Measurements from ENCODE around the gene POLE3.

POLE3 gene

DNA sequence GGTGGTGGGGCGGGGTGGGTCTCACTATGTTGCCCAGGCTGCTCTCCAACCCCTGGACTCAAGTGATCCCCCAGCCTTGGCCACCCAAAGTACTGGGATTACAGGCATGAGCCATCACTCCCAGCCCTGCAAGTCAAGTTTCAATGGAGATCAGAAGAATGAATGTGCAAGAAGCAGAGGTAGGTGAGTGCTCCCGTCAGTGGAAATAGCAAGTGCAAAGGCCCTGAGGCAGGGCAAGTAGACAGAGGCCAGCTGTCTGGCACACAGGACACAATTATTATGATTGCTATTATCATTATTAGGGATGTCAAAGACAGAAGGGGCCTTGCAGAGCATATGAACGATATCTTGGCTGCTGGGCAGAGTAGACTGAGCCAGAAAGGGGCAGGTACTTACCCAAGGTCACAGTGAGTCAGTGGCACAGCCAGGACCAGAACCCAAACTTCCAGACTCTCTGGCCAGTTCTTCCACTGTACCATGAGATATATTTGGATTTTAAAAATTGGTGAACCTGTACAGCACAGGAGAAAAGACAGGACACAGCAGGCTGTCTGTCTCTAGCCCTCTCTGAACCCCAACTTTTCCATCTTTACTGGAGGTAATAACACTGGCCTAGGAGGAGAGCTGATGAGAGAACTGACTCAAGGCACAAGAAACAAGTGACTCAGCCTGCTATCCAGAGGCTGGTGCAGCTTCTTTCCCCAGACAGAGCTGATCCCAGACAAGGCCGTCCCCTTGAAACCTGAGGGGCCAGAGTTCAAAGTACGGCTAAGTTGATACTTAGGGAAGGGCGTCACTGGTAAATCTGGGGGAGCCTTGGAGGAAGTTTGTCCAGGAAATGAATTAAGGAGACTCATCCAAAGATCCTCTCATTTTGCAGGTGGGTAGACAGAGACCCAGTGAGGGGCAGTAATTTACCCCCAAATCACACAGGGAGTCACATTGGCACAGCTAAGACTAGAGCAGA lies 35.1 kb downstream of the POLE3 start:
- no peak for DNase-seq

DNA sequence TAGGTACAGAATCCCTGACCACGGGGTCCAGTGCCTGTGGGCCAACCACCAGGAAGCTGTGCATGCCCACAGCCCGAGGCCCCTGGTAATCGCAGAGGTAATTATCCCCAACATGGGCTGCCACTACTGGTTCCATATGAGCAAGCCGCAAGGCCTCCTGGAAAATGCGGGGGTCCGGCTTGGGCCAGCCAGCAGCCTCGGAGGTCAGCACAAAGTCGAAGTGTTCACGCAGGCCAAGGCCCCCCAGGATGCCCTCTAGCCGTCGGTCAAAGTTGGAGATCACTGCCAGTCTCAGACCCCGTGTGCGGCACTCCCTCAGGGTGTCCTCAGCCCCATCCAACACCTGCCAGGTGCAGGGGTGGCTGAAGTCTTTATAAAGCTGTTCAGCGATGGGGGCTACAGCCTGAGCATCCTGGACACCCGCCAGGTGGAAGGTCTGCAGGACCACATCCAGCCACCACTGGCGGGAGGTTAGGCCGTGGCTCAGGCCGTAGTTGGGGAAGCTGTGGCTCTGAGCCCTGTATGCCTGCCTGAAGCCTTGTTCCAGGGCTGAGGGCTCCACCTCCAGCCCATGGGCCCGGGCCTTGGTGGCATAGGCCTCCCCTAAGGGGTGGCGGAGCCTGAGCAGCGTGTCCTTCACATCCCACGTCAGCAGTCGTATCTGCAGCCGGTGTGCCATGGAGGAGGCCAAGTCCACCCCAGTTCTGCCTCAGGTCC lies 36.6 kb downstream of the POLE3 start:
- no peak for DNase-seq

DNA sequence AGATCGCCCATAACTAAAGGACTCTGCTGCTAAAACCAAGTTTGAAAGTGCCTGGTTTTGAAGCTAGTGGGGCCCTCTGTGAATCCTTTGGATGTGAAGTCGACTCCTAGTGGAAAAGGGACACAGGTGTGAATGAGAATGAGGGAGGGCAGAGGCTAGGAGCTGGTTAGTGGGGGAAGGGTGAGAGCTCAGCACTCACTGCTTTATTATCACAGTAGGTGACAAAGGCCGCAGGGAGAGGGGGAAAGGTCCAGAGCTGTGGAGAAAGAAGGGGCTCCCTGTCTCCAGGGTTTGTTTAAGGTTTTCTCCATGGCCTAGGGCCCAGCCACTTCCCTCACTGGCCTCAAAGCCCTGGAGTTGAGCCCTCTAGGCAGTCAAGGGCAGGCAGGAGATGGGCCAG lies 37.2 kb downstream of the POLE3 start:
- DNase-seq, result no peak

DNA sequence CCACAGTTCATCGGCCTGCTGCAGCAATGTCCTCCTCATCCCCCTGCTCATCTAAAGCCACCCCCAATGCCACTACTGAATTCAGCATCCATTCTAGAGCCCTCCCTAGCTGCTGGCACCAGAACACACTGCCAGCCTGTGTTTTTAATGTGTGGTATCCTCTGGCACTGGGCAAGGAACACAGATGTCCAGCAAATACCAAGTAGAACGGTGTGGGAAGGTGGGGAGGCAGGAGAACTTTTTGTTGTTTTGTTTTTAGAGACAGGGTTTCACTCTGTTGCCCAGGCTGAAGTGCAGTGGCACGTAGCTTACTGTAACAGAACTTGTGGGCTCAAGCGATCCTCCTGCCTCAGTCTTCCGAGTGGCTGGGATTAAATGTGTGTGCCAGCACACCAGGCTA lies 38.4 kb downstream of the POLE3 start:
- no peak for DNase-seq

DNA sequence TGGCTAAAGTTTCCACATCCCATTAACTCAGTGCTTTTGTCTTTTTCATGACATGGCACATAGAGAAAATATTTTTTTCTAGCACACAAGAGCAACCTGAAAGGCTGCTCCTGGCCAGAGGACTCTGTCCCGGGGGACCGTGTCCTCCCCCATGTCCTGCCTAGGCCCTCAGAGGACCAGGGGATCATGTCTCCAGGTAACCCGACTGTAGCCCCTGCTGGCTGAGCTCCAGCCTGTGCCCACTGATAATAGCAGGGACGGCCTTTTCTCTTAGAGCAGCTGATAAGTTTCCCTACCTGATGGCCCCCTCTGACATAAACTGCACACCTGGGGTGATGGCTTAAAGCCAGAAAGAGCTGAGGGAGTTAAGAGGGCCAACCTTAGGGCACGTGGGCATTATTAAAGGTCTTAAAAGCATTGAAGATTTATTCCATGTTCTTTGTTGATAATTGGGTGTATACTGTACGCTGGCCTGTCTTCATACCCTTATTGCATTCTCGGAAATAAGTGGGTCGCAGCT lies 39.6 kb downstream of the POLE3 start:
- no peak for DNase-seq

DNA sequence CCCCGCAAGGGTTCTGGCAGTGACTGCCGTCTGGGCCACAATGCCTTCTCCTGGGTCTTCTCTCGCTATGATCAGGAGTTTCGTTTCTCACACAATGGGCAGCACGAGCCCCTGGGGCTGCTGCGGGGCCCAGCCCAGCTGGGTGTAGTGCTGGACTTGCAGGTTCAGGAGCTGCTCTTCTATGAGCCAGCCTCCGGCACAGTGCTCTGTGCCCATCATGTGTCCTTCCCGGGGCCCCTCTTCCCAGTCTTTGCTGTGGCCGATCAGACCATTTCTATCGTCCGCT lies 40.7 kb downstream of the POLE3 start:
- no peak for DNase-seq

DNA sequence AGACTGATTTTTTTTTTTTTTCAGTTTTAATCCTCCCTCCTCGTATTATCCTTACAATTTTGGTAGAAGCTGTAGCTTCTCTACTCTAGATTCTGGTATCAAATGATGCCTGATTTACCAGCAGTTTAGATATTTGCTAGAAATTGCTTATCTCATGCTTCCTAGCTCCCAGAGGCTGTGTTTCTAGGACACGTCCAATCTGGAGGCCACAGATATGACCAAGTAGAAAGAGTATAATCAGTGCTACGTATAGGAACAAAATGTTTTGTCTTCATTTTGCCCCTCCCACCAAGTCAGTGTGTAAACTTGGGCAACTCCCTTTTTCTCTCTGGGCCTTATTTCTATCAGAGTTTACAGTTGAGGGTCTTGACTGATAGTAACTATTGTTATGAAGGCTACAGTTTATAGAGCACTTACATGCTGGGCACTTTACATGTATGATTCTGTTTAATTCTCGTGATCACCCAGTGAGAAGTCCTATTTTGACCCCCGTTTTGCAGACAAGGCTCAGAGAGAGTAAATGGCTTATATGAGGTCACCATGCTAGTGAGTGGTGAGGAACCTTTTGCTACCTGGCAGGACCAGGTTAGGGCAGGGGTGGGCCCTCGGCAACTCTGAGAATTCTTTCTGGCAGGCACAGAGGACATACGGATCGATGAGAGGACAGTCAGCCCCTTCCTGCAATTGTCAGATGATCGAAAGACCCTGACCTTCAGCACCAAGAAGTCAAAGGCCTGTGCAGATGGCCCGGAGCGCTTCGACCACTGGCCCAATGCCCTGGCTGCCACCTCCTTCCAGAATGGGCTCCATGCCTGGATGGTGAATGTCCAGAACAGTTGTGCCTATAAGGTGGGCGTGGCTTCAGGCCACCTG lies 41.3 kb downstream of the POLE3 start:
- DNase-seq, result no peak

DNA sequence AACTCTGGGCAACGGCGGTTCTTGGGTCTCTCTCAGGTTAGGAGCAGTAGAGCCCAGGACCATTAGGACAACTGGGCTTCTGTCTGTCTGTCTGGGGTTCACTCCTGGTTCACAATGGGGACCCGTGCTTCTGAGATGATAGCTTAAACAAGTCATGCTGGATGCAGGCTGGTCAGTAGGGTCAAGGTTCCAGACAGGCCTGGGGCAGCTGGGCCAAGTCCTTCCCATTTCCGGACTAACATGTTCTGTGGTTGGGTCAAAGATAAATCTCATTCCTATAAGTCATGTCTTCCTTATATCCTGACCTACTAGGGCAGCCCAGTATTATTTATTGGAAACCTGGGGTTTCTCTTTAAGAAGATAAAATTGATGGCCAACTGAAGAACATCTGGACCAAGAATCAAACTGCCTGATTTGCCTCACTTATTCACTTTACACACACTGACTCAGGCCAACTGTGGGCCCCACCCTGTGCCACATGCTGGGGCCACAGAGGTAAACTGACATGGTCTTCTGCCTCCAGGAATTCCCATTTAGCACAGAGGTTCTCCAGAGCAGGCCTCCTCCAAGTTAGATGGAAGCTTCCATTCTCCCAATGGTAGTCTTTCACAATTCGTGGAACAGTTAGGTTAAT lies 42.0 kb downstream of the POLE3 start:
- no peak for DNase-seq

DNA sequence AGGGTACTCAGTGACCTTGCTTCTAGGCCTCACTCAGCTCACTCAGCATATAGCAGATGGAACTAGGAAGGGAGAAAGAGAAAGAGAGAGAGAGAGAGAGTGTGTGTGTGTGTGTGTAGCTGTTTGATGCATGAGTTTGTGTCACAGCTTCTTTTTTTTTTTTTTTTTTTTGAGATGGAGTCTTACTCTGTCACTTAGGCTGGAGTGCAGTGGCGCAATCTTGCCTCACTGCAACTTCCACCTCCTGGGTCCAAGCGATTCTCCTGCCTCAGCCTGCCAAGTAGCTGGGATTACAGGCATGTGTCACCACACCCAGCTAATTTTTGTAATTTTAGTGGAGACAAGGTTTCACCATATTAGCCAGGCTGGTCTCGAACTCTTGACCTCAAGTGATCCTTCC lies 44.8 kb downstream of the POLE3 start:
- peak; percentile 54 for DNase-seq

DNA sequence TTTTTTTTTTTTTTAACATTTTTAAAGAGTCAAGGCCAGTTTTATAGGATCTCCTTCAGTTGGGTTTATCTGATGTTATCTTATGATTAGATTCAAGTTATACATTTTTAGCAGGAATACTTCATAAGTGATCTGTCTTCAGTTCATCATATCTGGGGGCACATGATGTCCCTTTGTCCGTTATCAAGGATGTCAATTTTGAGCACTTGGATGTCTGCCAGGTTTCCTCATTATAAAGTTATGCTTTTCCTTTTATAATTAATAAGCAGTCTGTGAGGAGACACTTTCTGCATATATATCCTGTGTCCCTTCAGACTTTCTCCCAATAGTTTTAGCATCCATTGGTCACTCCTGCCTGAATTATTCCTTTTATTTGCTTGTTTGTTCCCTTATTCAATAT lies 45.5 kb downstream of the POLE3 start:
- no peak for DNase-seq

DNA sequence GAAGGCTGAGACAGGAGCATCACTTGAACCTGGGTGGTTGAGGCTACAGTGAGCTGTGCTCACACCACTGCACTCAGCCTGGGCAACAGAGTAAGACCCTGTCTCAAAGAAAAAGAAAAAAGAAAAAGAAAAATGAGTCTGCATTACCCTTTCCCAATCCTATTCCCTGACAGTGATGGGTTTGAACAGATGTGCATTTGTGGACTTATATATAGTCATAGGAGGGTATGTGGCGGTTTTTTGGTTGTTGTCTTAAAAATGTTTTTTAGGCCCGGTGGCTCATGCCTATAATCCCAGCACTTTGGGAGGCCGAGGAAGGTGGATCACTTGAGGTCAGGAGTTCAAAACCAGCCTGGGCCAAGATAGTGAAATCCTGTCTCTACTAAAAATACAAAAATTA lies 47.1 kb downstream of the POLE3 start:
- DNase-seq, result no peak

DNA sequence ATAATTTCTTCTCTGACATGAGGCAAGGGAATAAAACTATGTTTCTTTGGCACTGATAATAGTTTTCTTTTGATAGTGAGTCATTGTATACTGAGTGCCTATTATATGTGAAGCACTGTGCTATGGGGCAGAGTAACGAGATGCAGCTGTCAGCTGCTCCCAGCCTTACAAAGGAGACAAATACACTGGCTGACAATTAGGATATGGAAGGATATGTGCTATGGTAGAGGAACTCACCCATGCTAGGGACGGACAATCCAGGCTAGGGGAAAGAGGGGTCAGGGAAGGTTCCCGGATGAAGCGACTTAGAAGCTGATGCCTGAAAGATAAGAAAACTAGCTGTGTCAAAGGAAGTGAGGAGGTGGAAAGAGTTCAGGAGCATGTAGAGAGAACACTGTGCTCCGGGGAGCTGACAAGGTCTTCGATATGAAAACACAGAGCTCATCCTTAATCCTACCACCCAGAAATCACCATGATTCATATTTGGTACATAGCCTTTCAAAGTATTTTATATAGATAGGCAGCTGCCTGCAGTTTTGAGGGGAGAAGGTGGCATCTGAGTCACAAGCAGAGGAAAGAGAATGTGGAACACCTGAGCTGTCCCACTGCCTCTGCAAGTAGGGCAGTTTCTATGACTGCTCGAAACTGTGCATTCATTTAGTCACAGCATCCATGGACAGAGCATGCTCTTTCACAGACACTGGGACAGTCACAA lies 49.0 kb downstream of the POLE3 start:
- no peak for DNase-seq

DNA sequence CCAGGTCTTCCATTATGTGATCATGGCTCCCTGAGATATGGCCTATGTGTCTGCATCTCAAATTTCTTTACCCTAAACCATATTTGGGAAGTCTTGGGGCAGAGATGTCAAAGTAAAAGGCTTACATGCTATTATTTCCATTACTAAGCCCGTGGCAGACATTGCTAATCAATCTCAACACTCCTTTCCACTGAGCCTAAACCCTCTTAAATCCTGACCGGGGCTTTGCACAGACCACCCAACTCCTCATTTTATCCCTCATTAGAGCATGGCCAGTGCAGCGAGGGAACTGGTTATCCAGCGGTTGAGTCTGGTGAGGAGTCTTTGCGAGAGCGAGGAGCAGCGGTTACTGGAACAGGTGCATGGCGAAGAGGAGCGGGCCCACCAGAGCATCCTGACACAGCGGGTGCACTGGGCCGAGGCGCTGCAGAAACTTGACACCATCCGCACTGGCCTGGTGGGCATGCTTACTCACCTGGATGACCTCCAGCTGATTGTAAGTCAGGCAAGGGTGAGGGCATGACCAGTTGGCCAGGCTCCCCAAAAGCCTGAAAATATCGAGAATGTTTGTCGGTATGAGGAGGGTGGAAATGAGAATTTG lies 50.1 kb downstream of the POLE3 start:
- no peak for DNase-seq

DNA sequence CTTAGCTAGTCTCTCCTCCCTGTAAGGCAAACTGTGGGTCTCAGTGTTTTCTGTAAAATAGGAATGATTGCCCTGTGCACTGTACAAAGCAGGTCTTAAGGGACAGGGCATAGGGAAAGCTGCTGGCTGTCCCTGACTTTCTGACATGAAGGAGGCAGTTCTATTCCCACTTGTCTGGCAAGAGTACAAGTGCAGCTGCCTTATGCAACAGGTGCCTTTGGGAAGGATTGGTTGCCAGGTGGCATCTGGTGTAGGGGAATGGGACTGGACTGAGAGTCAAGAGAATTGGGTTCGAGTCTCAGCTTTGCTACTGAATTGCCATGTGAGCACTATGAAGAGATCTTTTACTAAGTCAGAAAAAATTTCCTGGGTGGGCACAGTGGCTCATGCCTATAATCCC lies 51.1 kb downstream of the POLE3 start:
- DNase-seq, result no peak

Data from inflammatory macrophage treated with lipopolysaccharide for 4 hours (primary cell).